GM11168 (cell line): ENCODE data around the gene NAV3.

ENCODE experiments used
- in situ Hi-C: fragments of 300-500 bp; cut with MboI; formaldehyde crosslinking; loops from one replicate; pipeline ENCODE4 v1.12.0; 2022; ENCODE audit warnings: low sequenced_read_pairs; ENCODE audit not compliant: unreplicated experiment

NAV3 gene

DNA sequence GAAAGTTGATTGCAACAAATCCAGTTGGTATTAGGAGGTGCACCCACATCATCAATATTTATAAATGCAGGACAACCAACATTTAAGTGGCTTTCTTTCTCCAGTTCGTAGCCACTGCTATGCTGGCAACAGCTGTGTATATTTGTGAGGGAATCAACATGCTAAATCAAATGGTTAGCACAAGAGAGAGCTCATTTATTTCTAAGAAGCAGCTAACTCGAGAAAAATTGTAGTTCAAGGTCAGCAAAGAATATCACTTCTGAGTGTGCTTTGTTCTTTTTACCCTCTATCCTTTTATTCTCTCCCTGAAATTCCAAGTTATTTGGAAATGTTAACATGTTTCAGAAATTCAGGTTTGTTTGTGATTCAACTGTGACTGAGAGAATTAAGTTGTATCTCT, 137.3 kb downstream of the NAV3 start:
- in situ Hi-C loops, result no loop called here

DNA sequence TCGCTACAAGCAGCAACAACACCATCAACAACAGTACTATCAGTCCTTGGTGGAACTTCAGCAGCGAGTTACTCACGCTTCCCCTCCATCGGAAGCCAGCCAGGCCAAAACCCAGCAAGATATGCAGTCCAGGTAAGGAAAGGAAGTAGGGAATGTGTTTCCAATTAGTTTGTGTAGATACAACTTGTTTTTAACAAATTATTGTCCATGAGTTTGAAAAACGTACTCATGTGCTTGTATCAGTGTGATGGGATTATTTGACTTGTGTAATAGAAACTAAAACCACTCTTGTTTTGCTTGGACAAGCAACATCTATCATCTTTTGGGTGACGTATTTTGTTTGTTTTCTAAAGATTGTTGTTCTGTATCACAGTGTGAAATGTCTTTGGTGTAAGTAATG, 137.9 kb downstream of the NAV3 start:
- in situ Hi-C loops, result no loop called here

DNA sequence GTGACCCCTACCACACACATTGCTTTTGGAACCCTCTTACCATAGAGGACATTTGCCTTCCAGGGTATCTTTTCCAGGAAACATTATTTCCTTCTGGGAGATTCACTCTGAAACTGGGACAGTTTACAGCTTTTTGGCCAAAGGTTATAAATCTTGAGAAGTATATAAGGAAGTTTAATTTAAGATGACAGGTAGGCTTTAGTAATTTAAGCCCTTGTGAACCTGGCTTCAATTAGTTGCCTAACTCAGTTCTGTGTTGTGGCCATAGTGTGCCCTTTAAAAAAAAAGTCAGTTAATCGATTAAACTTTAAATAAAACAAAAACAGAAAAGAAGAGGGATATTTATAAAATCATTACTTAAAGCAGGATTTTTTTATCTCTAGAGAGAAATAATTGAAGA, 142.9 kb downstream of the NAV3 start:
- in situ Hi-C loops, result no loop called here

DNA sequence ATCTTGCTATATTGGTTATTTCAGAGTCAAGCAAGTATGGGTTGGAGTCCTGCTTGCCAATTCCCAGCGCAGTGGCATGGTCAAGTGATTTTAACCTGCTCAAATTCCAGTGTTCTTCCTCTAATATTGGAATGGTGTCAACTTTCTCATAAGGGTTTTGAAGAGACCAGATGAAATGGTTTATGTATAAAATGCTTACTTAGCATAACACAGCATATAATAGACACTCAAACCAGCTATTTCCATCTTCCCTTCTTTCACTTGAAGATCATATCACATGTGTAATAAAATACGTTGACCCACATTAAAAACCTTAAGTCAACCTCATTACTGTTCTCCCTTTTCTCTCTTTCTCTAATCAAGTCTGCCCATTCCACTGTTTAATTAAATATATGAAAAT, 144.0 kb downstream of the NAV3 start:
- in situ Hi-C loops, result no loop called here

DNA sequence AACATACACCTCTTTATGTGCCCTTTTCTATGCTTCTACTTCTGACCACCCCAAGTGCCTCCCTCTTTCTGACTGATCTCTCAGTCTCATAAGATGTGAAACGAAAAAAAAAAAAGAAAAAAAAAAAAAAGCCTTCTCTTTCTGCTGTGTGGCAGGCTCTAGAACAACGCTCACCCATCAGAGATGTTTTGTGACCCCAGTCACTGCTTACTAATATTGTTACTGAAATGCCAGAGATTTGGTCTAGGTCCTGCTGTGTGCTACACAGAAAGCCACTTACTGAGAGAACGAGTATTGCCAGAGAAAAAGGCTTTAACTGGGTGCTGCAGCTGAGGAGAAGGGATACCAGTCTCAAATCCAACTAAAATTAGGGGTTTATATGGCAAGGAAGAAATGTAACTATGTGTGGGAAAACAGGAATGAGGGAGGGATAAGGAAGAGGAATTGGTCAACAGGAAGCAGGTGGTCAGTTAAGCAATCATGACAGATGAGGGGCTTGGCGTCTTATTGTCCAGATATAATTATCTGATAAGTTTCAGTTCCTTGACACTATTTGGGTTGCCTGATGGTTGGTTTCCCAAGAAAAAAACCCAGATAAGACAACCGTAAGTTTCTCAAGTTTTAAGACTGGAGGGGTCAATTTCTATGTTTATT, 149.0 kb downstream of the NAV3 start:
- in situ Hi-C loops, result no loop called here

DNA sequence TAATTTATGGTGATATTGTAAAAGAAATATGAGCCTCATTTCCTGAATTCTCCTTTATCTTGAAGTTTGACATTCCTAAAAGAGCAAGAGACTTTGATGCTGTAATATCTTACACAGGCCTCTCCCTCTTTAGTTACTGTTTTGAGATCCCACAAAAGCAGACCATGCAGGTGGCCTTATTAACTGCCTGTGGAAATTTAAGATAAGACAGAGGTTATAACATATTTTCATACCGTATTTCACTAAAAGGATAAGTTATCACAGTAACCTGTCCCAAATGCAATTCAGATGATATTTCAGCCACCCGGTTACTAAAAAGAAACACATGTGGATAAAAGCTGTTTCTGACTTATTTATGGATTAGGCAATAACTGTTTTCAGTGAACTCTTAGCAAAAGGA, 150.1 kb downstream of the NAV3 start:
- in situ Hi-C loops, result no loop called here

DNA sequence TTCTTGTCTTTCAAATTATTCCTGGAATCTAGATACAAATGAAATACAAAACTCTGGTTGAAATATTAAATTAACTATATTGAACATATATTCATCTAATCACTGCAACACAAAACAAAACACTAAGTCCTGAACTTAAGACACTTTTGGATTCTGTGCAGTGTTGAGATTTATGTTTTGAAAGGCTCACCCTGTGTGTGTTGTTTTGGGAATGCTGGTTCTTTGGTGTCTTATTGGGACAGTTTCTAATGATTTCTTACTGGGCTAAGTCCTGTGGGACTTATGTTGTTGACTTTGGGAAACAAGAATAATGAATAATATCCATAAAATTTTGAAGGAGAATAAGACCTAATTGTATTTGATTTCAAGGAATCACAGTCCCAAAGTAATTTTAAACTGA, 153.2 kb downstream of the NAV3 start:
- in situ Hi-C loops, result no loop called here

DNA sequence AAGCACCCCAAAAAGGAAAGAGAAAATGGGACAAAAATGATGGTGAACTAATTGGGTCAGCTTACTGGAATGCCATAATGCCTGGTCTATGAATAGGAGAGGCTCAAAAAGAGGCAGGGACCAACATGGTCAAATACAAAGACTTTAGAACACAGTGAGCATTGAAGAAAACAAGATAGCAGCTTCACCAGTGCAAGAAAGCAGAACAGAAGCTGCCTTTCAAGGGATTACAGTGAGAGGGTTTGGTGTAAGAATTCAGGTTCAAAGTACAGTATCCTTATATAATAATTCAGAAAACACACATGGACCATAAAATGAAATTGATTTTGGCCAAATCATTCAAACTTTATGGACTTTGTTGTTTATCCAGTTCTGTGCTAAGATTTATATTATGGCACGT, 162.1 kb downstream of the NAV3 start:
- in situ Hi-C loops, result no loop called here

DNA sequence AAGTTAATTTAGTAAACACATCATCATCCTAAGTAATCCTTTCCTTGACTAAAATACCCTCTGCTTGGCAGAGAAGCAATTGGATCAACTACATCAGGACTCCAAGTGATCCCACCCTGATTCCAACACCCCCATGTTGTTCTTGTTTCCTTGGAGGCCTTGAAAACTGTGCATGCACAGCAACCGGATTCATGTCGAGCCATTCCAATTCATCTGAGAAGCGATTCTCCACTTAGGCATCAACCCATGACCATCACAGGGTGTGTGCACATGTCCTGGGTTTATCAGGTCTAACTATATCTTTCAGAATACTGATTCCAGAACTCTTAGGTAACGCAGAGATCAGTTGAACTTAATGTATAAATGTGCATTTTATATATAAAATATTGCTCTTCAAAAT, 163.0 kb downstream of the NAV3 start:
- in situ Hi-C loops, result no loop called here

DNA sequence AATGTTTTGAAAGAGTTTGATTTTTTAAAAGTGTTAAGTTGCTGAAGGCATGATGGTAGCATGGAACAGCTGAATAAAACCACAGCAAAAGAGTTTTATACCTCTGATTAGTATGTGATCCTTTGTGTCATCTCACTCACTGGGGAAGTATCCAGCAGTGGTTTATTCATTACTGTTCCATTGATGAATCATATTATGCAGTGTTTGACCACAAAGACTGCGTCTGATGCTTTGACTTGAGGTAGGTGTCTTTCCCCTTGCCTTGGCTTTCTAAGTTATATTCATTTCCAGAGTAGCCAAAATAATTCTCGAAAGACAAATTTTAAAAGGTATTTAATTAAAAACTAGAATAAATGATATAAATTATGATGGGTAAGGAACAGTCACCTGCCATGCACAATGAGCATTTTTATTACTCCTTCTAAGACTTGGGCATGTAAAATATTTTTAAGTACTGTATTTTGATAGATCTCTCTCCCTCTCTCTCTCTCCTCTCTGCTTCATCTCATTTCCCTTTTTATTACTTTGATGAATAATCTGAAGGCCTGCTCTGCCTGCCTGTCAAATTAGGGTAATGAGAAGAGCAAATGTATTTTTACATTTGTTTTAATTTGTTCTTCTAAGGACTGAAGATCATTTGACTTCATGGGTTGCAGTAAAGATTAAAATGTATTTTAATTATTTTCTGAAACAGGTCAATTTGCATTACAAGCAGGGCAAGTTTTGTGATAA, 164.9 kb downstream of the NAV3 start:
- in situ Hi-C loops, result no loop called here

DNA sequence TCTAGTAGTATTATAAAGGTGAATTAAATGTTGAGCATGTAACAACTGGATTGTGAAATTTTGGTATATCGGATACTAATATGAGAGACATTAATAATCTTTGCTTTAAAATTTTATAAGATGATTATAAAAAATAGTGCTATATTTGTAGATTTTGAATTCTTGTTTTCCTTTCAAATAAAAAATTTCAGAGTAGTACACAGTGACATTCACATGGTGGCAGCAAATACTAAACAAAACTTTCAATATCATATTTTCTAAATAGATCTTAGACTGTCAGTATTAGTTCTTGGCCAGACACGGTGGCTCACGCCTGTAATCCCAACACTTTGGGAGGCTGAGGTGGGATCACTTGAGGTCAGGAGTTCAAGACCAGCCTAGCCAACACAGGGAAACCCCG, 166.0 kb downstream of the NAV3 start:
- in situ Hi-C loops, result no loop called here

DNA sequence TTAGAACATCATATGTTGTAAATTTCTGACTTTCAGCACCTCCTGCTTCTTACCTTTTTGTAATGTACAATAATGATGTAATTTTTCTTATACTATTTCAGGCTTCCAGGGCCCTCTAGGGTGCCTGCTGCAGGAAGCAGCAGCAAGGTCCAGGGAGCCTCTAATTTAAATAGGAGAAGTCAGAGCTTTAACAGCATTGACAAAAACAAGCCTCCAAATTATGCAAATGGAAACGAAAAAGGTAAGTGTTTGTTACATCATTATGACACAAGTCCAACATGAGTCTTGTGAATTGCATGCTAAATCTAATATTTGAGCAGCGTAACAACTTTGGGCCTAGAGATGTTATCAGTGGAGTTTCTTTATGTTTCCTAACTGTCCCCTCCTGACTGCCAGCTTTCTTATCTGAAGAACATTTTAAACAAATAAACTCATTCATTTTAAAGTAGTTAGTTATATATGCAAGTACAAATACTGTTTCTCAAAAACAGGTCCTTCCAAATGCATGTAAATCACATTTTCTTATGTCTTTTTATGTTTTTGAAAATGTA, 167.6 kb downstream of the NAV3 start:
- in situ Hi-C loops, result no loop called here

DNA sequence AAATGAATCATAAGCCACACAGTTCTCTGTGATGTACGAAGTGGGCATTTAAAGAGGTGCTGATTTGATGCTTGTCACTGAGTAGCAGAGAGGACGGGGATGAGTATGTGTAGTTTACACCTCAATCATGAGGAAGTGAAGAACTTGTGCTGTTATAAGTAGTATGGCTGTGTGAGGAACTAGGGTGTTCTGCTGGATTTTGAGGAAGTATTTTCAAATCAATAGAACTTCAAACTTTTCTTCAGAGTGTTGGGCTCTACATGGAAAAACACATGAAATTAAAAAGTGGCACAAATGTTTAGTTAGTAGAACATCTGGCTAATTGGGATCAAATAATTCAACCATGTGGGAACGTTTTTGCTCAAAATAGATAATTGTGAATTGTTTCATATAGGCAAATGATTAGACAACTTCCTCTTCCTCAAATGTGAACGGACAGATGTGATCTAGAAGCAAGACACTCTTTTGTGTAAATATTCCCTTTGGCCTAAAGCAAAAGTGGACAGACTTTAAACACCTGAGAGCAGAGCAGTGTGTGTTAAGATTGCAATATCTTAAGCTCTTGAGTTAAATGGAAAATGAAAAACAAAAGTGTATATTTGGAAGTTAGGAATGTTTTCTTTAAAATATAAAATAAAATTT, 168.5 kb downstream of the NAV3 start:
- in situ Hi-C loops, result no loop called here

DNA sequence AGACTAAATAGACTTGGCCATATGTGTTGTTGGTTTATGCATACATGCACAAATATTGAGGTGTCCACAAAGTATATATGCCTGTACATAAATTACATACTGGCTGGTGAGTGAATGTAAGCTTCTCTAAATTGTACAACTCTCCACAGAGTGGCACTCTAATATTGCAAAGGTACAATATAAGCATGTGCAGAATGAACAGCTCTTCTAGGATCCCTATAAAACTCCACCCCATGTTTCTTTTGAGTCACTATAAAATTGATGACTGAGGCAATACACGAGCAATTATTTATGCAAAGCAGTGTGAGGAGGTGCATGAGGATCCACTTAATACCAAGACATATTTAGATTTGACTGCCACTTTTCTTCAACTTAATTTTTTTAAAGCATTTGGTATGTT, 172.2 kb downstream of the NAV3 start:
- in situ Hi-C loops, result loop anchor here (10.0 kb wide), 1 partner anchor 112 kb away; no protein-coding TSS in a partner anchor

DNA sequence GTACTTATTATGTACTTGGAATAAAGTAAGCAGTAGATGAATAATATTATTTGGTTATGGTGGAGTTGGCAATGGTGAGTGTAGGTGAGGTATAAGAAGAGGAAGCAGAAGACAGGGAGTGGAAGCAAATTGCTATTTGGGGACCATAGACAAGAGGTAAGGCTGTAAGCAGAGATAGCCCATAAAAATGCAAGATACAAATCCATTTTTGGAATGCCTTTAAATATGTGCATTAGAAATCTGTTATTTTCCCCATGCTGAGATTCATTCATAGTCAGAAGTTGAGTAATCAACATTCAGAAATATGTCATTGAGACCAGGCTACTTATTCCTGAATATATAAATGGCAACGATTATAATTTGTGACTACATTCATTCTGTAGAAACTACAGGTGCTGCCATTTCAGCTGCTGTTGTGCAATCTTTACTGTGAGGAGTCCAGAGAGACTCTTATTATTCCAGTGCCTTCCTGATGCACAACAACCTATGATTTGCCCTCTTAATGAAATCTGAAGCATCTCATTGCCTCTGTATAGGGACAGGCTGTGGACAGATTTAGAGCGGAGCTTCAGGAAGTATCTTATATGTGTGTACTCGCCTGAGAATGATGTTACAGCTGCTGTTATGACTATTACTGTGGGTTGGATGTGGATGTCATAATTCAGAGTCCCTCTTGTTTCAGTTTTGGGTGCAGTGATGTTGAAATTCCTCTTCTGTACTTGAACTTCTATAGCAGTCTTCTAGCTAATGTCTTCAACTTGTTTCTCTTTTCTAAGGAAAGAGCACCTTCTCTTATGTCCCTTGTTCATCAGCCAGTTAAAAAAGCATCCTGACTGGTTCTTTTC, 173.8 kb downstream of the NAV3 start:
- in situ Hi-C loops, result loop anchor here (10.0 kb wide), 1 partner anchor 110 kb away; no protein-coding TSS in a partner anchor

DNA sequence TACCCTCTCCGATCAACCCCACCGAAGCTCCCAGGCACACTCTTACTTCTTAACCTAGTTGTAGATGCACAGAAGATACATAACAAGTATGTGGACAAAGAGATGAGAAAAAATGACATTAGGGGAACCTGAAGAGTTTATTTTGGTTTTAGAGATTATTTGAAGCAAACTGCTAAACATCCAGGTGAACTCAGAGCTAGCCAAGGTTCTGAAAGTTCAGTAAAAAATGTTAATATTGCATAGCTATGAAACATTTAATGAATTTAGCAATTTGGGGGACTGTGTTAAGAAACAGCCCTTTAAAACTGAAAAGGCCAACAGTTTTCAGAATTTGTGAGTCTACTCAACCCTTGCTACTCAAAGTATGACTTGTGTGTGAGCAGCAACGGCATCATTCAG, 174.4 kb downstream of the NAV3 start:
- in situ Hi-C loops, result loop anchor here (10.0 kb wide), 1 partner anchor 110 kb away; no protein-coding TSS in a partner anchor

DNA sequence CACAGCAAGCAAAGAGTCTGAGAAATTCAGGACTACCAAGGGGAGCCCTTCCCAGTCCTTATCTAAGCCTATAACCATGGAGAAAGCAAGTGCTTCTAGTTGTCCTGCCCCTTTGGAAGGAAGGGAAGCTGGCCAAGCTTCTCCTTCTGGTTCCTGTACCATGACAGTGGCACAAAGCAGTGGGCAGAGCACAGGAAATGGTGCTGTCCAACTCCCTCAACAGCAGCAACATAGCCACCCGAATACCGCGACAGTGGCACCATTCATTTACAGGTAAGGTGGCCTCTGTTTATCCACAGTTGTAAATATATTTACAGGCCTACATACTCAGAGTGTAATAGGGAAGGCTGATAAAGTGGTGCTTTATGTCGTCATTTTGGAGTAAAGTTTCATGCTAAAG, 176.5 kb downstream of the NAV3 start:
- in situ Hi-C loops, result loop anchor here (10.0 kb wide), 1 partner anchor 108 kb away; no protein-coding TSS in a partner anchor

DNA sequence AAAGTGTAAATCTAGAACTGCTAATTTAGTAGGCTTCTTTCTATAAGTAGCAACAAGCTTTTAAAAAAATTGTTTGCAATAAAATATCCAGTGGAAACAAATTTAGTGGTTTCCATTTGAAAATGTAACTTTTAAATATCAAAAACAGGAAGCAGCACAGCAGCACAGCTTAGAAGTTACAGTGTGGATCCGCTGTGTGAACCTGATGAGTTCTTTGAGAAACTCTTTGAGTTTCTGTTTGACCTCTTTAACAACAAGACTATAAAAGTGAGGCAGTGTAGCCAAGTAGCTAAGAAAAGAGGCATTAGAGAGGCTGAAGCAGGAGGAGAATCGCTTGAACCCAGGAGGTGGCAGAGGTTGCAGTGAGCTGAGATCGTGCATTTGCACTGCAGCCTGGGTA, 178.3 kb downstream of the NAV3 start:
- in situ Hi-C loops, result loop anchor here (10.0 kb wide), 1 partner anchor 106 kb away; no protein-coding TSS in a partner anchor

DNA sequence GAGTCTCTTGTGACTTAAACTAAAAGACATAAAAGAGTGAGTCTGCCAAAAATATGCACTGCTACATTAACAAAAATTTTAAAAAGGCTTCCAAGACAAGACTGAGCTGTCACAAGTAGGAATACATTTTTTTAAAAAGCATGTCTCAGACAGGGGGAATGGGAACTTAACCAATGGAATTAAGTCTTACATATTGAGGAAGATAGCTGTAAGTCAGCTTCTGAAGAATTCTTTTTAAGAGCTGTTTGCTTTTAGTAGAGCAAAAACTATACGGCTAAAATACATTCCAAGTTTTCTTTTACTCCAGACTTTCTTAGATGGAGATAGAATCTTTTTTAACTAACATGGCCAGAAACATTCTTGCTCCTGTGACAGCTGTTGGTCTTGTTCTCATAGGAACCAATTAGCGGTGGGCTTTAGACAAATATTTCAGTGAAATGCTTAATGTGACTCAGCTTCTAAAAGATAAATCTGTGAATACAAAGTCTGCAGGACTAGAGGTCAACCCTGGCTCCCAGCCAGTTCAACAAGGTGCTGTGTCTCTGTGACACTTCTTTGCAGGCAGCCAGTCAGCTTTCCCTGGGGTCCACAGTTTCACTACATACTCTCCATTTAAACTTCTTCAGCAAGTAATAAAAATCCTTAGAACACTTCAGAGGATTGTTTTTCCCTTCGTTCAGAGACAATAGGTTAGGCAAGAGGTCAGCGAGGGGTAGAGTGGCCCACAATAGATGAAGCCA, 187.6 kb downstream of the NAV3 start:
- in situ Hi-C loops, result no loop called here
